Medulla oblongata (tissue), 1 donor: ENCODE measurements around the gene NBPF3.
A peak's percentile ranks its signal among the peaks of the same experiment; 100 is the strongest.

ENCODE experiments used
- DNase-seq: peaks from one replicate; pipeline ENCODE4 v3.0.0-alpha.2; 2015; ENCODE audit errors: extremely low spot score

Gene NBPF3

DNA sequence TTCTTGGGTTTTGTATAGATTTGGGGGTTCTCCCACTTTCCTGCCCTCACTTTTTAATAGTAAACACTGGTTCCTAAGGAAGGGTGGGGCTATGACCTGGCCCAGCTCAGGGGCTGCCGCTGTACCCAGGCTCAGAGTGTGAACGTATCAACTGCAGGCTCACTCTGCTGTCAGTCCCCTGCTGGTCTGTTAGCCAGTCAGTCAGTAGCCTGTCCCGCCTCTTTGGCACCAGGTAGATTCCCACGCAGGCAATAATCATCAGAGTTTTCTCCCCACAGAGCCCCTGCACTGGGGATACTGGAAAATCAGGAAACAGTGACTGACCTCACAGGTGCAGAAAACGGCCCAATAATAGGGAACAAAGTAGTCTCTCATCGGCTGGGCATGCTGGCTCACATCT, 54.3 kb downstream of the NBPF3 start:
- DNase-seq, result no peak

DNA sequence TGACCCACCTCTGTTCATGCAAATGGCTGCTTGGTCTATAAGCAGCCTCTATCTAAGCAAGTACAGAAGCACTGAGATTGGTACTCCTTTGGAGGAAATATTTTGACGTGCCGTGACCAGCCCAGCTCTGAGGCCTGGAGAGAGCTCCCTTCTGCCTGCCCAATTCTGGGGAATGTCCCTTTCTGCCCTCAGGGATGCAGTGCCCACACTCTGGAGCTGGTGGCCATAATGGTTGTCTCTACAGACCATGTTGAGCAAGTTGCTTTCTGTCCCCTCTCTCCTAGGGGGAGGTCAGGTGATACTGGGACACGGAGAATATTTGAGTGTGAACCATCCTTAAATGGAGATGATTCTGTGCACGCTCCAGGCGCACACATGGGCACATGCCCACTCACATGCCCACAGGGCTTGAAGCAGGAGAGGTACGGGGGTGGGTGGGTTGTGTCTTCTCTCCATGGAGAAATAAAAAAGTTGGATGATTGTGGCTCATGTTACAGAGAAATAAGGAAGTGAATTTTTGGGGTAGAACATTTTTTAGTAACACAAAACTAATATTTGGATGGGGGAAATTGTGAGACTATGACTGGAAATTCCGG, 55.4 kb downstream of the NBPF3 start:
- no peak for DNase-seq

DNA sequence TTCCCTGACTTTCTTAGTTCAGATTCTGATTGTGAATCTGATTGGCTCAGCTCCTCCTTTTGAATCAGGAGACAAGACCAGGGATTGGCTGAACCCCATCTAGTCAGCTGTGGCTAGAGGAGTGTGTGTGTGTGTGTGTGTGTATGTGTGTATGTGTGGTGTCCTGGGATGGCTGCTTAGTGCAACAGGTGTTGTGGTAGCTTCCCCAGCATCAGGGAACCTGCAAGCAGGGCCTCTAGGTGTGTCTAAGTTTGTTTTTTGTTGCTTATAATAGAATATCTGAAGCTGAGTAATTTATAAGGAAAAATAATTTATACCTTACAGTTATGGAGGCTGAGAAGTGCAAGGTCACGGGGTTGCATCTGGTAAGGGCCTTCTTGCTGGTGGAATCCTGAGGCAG, 56.1 kb downstream of the NBPF3 start:
- DNase-seq, result no peak

DNA sequence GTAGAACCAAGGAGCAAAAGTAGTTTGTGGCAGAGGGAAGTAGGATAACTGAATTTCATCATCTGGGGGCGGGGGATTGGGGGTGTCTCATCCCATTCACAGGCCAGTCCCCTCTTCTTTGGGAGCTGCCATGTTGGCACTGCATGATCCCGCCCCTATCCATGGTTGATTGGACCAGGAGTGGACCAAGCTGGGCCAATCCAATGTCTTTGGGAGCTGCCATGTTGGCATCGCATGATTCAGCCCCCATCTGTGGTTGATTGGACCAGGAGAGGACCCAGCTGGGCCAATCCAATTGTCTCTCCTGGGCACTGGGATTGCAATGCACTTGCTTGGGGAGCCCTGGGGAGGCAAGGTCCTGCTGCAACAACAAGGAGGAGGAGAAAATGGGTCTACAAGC, 56.9 kb downstream of the NBPF3 start:
- no peak for DNase-seq

DNA sequence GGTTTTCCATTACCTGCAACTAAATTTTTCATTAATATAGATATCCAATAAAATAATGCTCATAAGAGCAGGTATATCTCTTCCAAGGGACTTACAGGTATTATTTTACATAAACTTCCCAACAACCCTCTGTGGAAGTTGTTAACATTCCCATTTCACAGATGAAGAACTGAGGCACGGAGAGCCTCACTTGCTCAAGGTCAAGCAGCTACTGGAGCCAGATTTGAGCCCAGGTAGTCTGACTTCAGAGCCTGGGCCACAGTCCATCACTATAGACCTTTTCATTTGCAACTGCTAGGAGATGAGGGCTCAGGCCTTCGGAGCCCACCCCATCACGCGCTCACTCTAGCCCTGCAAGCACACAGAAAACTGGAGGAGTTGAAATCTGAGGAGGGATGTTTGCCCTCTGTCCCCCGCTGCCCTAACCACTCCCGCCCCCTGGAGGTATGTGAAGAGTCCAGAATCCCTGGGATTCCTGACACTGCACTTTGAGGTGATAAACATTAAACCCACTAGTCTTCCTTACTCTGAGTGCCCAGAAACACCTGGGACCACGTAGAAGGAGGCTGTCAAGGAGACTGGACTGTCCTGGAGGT, 57.6 kb downstream of the NBPF3 start:
- DNase-seq, result no peak

DNA sequence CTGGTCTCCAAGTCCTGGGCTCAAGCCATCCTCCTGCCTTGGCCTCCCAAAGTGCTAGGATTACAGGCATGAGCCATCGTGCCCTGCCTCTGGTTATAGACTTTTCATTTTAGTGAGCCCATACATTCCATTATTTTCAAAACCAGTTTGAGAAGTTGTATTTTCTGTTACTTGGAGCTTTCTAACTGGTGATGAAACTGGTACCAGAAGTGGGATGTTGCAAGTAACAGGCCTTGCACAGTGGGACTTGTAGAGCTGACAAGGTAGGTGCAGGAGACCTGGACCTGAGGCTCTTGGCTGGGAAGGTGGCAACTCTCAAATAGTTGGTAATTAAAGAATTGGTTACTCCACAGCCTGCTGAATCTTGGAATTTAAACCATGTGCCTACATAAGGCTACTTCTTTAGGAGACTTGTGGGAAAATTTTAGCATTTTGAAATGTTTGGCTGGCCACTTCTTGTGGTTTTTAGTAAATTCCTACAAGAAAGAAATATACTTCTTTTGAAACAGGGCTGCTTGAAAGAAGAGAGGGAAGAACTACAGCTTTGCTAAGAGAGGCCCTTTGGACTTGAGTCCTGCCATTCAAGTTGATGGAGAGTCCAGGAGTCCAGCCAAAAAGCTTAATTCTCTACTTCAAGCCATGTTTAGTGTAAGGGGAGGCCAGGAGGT, 59.5 kb downstream of the NBPF3 start:
- DNase-seq, result no peak

DNA sequence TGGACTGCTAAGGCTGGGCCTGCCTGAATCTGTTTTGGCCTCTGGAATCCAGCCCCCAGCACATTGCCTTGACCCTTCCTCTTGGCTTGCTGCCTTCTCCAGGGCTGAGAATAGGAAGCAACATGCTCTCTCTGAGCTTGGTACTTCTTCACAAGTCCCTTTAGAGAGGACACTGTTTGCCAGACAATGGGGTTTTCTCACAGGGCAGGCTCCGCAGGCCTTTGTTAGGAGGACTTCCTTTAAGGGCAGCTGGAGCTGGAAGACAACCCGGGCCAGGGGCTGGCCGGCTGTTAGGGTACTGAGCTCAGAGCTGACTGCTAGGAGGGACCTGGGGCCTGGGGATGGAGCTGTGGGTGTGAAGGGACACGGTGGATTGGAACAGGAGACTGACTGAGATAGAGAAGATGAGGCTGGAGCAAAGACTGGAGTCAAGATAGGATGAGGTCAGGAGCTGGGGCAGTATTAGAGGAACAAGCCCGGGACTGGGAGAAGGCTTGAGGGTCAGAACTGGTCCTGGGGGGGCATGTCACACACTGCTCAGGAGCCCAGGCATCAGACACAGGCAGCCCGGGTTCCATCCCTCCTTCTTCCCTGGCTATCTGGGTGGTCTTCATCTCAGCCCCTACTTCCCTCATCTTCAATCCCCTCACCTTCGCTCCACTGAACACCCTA, 63.9 kb downstream of the NBPF3 start:
- DNase-seq, result no peak

DNA sequence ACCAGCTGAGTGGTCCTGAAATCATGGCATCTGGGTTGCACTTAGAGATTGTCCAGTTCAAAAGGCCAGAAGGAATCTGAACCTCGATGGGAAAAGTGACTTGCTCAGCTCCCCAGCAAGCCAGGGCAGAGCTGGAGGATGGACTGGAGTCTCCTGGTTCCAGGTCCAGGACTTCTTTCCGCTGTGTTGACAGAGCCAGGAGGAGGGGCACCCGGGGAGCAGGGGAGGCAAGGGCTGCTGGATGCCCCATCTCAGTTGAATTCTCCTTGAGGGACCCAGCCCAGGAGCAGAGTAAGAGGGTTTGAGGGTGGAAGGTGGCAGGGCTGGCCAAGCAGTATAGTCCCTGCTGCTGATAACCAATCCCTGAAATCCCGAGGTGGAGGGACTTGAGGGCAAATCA, 66.9 kb downstream of the NBPF3 start:
- no peak for DNase-seq

DNA sequence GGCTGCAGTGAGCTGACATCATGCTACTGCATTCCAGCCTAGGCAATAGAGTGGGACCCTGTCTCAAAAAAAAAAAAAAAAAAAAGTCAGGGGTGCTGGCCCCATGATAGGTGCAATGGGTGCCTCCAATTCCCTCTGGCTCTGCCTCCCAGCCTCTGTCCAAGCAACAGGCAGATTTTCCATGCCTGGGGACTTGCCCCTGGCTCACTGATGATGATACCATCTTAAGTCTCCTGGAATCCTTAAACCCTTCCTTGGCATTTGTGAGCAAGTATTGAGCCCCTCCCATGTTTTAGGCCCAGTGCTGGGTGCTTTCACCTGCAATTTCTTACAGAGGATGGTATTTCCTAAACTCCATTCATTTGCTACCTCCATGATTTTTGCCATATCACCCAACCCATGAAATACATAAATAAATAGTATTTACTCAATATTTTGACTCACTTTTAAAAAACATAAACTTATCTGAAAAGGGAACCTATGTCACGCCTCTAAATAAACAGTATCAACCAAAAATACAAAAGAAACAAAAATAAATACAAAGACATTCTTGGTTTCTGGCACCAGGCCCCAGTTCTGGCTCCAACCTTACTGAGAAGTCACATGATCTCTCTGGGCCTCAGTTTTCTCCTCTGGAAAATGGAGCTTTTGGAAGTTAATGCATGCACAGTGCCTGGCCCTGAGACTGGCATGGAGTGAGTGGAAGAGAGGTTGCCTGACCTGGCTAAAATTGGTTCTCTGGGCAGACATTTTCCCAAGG, 67.8 kb downstream of the NBPF3 start:
- no peak for DNase-seq

DNA sequence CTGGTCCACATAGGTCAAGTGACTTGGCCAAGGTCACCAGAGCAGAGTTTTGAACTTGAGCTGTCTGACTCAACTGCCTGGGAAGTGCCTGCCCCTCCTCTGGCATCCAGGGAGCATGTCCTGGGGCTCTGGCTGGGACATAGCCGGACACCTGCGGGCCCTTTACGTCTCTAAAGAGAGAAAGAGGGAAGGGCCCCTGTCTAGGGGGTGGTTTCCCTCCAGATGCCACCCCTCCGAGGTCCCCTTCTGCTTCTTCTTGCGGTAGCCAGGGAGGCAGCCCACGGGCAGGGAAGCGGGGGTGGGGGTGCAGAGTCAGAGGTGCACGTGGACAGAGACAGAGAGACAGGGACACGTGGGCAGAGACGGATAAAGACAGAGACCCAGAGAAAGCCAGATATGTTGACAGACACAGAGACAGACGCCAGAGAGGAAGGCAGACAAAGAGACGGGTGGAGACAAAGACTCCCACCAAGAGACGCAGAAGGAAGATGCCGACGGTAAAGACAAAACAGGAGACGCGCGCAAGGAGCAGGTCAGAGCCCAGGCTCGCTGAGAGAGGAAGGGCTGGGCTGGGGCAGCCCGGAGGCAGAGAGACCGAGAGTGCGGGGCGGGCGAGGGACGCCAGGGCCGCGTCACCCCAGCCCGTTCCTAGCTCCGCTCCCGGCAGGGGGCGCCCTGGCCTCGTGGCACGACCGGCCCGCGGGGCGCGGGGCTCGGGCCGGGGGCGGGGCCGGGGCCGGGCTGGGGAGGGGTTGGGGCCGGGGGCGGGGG, 68.8 kb downstream of the NBPF3 start:
- DNase-seq, result peak; percentile 48

DNA sequence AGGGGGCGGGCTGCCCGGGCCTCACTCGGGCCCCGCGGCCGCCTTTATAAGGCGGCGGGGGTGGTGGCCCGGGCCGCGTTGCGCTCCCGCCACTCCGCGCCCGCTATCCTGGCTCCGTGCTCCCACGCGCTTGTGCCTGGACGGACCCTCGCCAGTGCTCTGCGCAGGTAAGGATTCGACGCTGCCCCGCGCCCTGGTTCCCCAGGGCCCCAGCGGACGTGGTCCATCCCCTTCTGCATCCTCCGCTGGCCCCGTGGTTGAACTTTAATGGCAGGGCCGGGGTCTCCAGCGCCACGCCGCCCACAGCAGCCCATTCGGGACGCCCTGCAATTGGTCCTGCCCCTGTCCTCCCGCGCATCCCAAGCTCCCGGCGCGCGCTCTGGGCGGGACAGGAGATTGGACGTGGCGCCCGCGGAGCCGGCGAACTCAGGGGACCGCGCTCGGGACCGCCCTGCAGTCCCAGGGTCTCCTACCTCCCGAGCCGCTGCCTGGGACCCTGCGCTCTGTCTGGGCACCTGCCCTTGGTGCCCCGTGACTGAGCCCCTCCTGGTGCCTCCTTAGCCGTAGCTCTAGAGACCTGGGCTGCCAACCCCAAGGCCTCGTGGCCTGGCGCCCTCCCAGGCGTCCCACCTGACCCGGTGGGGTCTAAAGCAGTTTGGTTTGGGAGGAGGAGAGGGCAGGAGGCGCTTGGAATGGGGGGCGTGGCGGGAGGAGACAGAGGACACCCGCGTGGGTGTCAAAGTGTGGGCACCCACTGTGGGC, 69.6 kb downstream of the NBPF3 start, which contains the start of gene ALPL:
ALPL (plus strand) TSS at position 73 of the 762 bp plus-strand sequence. CDS start 44,659 bp downstream, outside the sequence.
- no peak for DNase-seq

DNA sequence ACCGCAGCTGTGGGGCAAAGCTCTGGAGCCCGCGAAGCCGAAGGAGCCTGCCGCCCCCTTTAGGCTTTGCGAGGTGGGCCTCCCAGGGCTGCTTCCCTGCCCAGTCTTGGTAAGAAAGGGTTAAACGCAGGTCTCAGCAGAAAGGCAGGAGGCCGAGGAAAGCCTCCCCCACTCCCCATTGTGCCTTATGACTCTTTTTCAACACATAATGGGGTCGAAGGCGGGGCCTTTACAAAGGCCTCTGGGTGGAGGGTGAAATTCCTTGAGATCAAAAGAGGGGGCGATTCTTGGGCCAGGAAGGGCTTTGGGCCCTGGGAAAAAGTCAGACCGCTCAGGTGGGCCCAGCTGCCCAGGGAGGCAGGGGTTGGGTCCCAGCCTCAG, 70.2 kb downstream of the NBPF3 start:
- DNase-seq, result no peak

DNA sequence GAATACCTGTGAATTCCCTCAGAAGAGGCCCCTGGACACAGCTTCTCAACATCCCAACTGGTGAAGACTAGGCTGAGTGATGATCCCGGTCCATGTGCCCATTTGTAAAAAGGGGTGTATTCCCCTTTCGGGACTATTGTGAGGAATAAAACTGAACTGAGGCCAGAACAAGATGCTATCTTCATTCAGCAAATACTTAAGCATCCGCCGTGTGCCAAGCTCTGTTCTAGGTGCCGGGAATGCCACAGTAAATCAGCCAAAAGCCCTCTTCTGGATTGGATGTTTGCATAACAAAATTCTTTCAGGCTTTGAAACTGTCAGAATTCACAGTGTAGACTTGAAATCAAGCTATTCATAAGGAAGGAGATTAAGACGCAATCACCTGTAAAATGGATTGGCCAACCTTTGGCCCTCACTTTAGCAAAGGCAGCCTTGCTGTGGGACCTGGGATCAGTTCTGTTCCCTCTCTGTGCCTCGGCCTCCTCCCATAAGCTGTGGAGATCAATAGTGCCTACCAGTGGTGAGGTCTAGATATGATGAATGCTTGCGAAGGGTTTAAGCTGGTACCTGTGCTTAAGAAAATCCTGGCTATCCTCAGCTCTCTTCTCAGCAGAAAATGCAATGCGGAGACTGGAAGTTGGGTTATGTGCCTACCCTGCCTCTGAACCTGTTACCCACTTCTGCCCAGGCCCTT, 71.1 kb downstream of the NBPF3 start:
- DNase-seq, result no peak

DNA sequence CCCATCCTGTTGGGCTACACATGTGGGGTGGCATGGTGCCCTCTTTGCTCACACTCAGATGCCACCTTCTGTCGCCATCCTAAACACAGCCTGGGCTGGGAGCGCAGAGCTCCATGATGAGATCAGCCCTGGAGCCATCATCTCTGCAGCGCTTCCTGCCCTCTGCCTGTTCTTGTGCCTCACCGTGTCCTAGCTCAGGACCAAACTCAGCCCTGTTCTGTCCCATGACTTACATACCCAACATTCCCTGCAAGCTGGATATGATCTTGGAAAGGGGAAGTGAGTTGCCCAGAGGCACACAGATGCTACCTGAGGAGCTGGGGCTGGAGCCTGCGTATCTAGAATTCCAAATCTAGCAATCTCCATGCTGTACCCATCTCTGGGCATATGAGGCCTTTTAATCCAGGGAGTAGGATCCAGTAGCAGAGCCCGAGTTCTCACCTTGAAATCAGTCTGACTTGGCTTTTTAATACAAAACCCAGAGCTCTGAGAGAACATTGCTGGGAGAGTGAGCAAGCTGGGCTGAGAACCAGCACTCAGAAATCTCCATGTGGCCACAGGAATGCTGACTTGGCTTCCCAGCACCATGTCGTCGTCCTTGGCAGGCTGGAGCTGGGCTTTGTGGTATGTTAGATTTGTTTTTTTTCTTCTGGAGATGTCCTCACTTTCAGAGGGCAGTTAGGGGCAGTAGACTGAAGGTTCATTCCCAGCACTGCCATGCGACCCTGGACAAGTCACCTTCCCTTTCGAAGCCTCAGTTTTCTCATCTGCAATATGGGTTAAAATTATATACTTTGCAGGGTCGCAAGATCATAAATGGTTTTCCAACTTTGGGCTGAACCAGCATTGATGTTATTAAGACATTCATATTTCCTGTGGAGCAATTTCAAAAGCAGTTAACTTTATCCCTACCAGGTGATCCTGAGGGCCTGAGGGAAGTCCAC, 71.9 kb downstream of the NBPF3 start:
- DNase-seq, result peak; percentile 64

DNA sequence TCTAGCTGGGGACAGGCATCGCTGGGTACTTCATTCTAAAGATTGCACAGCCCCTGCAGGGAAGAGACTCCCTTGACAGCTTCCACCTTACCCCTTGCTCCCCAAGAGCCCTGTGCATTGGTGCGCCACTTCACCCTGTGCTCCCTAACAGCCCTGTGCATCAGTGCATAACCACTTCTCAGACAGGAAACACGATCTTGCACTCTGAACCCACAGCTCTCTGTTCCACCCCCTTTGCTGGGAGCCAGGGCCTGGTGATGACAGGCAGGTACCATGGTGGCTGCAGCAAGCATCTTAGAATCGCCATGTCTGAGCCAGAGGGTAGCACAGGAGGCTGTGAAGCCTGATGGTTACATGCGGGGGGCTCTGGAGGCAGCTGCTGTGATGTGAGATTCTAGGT, 74.3 kb downstream of the NBPF3 start:
- DNase-seq, result no peak

DNA sequence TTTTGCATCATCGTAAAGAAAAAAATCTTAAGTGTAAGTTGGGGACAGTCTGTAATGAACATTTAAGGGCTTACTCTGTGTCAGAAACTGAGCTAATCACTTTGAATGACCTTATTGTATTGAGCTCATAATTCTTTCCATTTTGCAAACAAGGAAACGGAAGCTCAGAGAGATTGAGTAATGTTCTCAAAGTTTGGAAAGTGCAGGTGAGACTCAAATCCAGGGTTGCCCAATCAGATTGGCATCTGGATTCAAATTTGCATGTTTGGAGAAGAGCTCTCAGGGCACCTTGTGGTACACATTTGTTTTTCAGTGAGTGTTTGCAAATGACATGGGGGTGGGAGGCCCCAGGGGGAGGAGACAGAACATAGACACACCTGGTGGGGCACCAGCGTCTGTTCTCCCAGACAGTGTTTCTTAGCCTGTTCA, 77.2 kb downstream of the NBPF3 start:
- DNase-seq, result no peak

DNA sequence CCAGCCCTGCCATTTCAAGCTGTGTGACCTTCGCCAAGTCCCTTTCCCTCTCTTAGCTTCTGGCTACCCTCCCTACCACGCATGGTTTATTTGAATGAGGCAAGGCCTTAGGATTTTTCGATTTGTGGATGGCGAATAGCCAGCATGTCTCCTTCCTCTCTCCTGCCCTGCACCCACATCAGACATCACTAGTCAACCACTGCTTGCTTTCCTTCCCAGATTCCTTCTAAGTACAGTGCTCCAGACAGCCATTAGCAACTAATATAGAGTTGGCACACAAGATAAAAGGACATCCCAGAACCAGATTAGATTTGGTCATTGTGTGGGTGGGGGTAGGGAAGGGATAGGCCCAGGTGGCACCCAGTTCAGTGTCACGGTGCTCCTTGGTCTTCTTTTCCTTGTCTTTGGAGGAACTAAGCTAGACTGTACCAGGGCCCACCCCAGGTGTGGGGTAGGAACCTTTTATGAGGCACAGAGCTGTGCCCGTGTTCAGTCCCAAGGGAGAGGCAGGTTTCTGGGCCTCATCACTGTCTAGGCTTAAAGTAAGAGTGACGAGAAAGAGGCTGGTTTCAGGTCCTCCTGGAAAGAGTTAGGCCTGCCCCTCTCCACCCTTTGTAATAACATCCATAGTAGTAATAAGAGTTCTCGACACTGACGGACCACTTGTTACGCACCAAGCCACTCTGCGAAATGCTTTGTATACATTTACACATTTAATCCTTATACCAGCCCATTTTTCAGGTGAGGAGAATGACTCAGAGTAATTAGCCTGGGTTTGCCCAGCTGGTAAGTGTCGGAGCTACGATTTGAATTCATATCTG, 77.9 kb downstream of the NBPF3 start:
- no peak for DNase-seq
